Measurements from ENCODE around the gene VWA7. TPM values are rescaled to one million over a fixed set of nuclear protein-coding genes. Genes with fewer than 3 reads are reported as not detected.

The VWA7 gene
- total RNA-seq, 4 donors from 2014 or later: 1.2 to 8.9 (median 5.4) TPM

DNA sequence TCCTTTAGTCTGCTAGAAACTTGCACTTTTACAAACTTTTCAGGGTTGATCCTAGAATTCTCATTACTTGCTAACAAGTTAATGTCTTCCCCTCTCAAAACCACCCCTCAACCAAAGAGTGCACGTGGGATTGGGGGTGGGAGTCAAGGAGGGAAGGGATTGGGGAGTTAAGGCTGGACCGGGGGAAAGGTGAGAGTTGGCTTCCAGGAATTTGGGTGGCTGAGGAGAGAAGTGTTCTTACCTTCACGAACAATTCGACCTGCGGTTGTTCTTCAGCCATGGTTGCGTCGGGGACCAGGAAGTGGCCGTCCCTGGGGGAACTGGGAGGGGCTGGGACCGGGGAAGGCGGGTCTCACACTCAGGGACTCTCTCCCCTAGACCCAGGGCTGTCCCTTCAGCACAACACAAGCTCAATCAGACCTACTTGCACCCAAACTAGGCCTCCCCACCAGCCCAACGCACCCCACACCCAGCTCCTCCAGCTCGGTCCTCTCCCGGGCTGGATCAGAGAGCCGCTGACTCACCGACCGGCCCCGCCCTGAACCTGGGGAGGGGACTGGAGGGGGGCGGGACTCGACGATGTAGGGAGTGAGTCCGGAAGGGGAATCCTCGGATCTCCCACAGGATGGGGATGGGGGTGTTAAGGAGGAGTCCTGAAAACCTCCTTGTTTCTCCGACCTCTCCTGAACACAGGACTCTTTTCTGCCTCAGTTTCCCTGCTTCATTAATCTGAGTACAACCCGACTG lies 40.9 kb downstream of the VWA7 start, which contains the start of gene CLIC1:
TSS of gene CLIC1 (minus strand) at position 510 of the 747 bp plus-strand sequence. CDS start at position 280, 230 bp downstream.
- Histone ChIP-seq H3K4me1 (peaks cover 26 to 42% of the 10 kb centered on the region in 2 donors), H3K4me3 (replicated peaks in 1 of 3) (peak within 1 kb of the TSS; percentile 42 to 86 (median 68)), H3K27ac (peak within 1 kb of the TSS; percentile 82 to 91 (median 90)), H3K27me3 (no peaks in the 10 kb centered on the region), H3K9me3 (no peaks in the 10 kb centered on the region), H3K36me3 (peaks cover 28 to 32% of the 10 kb centered on the region in 2 donors)
- intact Hi-C loops (cut with DNase I): loop anchor here (5.0 kb wide), 1 partner anchor 34 kb away; the partner anchor contains the start of gene ABHD16A
- peak; percentile 85 to 87 for DNase-seq
- 0 to 3% methylated on average over 14 to 18 of the region's 24 CpGs for WGBS, 2 donors
- peak; percentile 61 to 86 for TF ChIP-seq POLR2A (IDR thresholded peaks at IDR 0.05)
- TF ChIP-seq, protein P1, sequence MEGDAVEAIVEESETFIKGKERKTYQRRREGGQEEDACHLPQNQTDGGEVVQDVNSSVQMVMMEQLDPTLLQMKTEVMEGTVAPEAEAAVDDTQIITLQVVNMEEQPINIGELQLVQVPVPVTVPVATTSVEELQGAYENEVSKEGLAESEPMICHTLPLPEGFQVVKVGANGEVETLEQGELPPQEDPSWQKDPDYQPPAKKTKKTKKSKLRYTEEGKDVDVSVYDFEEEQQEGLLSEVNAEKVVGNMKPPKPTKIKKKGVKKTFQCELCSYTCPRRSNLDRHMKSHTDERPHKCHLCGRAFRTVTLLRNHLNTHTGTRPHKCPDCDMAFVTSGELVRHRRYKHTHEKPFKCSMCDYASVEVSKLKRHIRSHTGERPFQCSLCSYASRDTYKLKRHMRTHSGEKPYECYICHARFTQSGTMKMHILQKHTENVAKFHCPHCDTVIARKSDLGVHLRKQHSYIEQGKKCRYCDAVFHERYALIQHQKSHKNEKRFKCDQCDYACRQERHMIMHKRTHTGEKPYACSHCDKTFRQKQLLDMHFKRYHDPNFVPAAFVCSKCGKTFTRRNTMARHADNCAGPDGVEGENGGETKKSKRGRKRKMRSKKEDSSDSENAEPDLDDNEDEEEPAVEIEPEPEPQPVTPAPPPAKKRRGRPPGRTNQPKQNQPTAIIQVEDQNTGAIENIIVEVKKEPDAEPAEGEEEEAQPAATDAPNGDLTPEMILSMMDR (IDR thresholded peaks at IDR 0.05): no peak

DNA sequence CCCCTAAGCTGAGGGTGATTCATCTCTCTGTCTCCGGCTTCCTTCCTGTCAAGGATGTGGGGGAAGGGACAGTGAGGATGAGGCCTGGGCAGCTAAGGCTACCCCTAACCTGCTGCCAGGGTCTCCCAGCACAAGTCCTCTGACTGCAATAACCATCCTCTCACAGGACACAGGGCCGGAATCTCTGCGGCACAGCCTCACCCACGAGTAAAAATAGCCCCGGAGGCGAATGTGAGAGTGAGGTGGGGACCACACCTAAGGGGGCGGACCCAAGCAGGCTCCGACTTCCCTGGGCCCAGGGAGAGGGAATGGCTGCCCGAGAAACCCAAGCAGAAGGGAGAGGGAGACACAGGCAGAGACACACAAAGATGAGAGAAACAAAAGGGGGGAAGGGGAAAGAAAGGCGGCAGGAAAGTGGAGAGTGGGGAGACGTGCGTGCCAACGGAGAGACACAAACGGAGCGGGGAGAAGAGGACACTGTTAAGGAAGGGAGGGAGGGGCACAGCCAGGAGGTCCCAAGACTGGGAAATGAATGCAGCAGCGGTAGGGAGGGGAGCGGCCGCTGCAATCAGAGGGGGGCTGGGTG lies 42.2 kb downstream of the VWA7 start:
- Histone ChIP-seq H3K9me3 (no peaks in the 10 kb centered on the region), H3K27ac (peak overlapping the region; percentile 82 to 91 (median 90)), H3K4me1 (peaks cover 22 to 44% of the 10 kb centered on the region in 2 donors), H3K27me3 (no peaks in the 10 kb centered on the region), H3K4me3 (replicated peaks in 1 of 3) (peak overlapping the region in 2 of 3 donors; percentile 68 to 86), H3K36me3 (peaks cover 33 to 38% of the 10 kb centered on the region in 2 donors)
- peak in 1 of 2 donors; percentile 41 for TF ChIP-seq POLR2A (IDR thresholded peaks at IDR 0.05)
- TF ChIP-seq, protein P1 (IDR thresholded peaks at IDR 0.05): no peak
- intact Hi-C loops (cut with DNase I): loop anchor here (5.0 kb wide), 2 partner anchors 33 to 48 kb away; partner anchors contain the start of gene ABHD16A
- 2 to 3% methylated on average over 18 of the region's 18 CpGs for WGBS, 2 donors
- peak; percentile 50 for DNase-seq

DNA sequence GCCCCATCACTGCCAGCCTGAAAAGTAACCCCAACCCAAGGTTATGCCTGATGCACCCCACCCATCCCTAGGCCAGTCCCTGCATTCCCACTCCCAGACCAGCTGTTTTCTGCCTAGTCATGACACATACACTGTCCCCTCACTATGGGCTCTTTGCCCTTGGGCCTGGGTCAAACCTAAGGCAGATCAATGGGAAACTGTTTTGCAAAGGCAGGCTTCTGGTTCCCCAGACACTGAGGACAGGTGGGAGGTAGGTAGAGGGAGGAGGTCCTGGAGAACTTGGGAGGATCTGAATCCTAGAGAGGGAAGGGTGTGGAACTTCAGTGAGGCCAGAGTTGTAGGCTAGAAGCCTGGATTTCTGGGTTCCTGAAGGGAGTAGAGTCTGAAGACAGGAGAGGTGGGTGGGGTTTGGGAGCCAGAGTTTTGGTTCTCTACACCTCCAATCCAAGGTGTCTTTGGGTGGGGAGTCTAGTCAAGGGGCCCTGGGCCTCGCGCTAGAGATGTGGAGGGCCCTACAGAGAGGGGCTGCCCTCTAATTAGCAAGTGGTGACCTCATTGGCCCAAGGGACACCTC lies 42.8 kb downstream of the VWA7 start:
- H3K27me3 ChIP-seq: no peaks in the 10 kb centered on the region
- H3K27ac ChIP-seq: peak overlapping the region; percentile 82 to 91 (median 90)
- intact Hi-C loops (cut with DNase I): loop anchor here (5.0 kb wide), 1 partner anchor 47 kb away; no protein-coding TSS in a partner anchor
- H3K36me3 ChIP-seq: peaks cover 33 to 38% of the 10 kb centered on the region in 2 donors
- peaks cover 22 to 42% of the 10 kb centered on the region in 2 donors for H3K4me1 ChIP-seq
- no peak for DNase-seq
- H3K4me3 ChIP-seq (replicated peaks in 1 of 3): peak overlapping the region in 1 of 3 donors; percentile 68
- TF ChIP-seq, protein P1 (IDR thresholded peaks at IDR 0.05): no peak
- no peak for TF ChIP-seq POLR2A (IDR thresholded peaks at IDR 0.05)
- WGBS, 2 donors: 28 to 30% methylated on average over 2 of the region's 2 CpGs
- no peaks in the 10 kb centered on the region for H3K9me3 ChIP-seq

DNA sequence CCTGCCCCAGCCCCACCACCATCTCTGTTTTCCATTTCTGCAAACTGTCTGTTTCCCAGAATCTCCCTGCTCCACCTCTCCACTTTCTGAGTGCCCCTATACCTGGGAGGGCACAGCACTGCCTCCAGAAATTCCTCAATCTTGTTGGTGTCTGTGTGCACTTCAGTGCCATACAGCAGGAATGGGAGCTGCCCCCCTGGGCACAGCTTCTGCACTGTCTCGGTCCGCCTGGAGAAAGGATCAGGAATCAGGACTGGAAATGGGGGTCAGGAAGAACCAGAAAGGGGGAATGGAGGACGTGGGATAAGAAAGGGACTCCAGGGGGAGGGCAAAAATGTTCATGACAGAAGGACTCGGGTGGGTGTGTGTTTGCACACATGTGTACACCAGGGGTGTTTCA lies 43.4 kb downstream of the VWA7 start:
- Histone ChIP-seq H3K9me3 (no peaks in the 10 kb centered on the region), H3K27ac (peak overlapping the region in 2 of 3 donors; percentile 82 to 90), H3K27me3 (no peaks in the 10 kb centered on the region), H3K4me3 (replicated peaks in 1 of 3) (no peak overlapping the region), H3K36me3 (peaks cover 33 to 38% of the 10 kb centered on the region in 2 donors), H3K4me1 (peaks cover 23 to 42% of the 10 kb centered on the region in 2 donors)
- intact Hi-C loops (cut with DNase I): loop anchor here (5.0 kb wide), 1 partner anchor 46 kb away; no protein-coding TSS in a partner anchor
- TF ChIP-seq, protein P1 (IDR thresholded peaks at IDR 0.05): no peak
- no peak for TF ChIP-seq POLR2A (IDR thresholded peaks at IDR 0.05)
- 89 to 92% methylated on average over 4 of the region's 4 CpGs for WGBS, 2 donors
- DNase-seq: no peak
